A549 (cell line): ENCODE measurements around the gene ACVRL1. TPM values are rescaled to one million over a fixed set of nuclear protein-coding genes. Genes with fewer than 3 reads are reported as not detected.

Experiments
- ATAC-seq, 2 experiments: fragments of 200-7000 bp in 1 of 2; fragments of >200 bp in 1 of 2; cut with Nextera tagmentation in 1 of 2; cut with Tn5 transposase in 1 of 2; 3 replicates each; pipeline versions ENCODE4 v1.8.0 to v1.9.1; 2018 to 2020; ENCODE audit warnings: mild to moderate bottlenecking in 1 of 2, moderate library complexity in 1 of 2
- CTCF ChIA-PET: fragments of 300-600 bp; sonication (Branson Sonifier 250); formaldehyde crosslinking; extraction: SDS; loops from one replicate; lab custom pipeline; 2021; ENCODE audit warnings: antibody characterized with exemption, inconsistent platforms; lab: Yijun Ruan, JAX
- POLR2A ChIA-PET: fragments of 350-600 bp; formaldehyde crosslinking; extraction: SDS; loops from one replicate; lab custom pipeline; 2021; ENCODE audit warnings: antibody characterized with exemption, inconsistent platforms; lab: Yijun Ruan, JAX
- DNase-seq, 2 experiments: peaks; one replicate each; pipeline versions ENCODE4 v3.0.0 to v3.0.0-alpha.2; 2011 to 2016; ENCODE audit warnings: low read depth in 1 of 2, low spot score in 1 of 2
- FAIRE-seq: peaks from 2 replicates; lab custom pipeline; 2011; peaks lifted over from hg19 to GRCh38; lab: Jason Lieb, UNC
- H3K27ac ChIP-seq, 2 experiments: fragments of >200 bp; sonication (Bioruptor Twin); formaldehyde crosslinking; 3 replicates each; pipeline ENCODE4 v1.5.1; 2016 to 2017
- H3K4me1 ChIP-seq: fragments of >200 bp; sonication (Bioruptor Twin); formaldehyde crosslinking; 3 replicates; pipeline ENCODE4 v1.6.1; 2016
- H3K4me2 ChIP-seq: fragments of >200 bp; sonication (Bioruptor Twin); formaldehyde crosslinking; 3 replicates; pipeline ENCODE4 v1.6.1; 2016
- H3K4me3 ChIP-seq: fragments of >200 bp; sonication (Bioruptor Twin); formaldehyde crosslinking; 3 replicates; pipeline ENCODE4 v1.5.1; 2016
- H3K9me3 ChIP-seq: fragments of >200 bp; sonication (Bioruptor Twin); formaldehyde crosslinking; 3 replicates; pipeline ENCODE4 v1.6.1; 2016
- BHLHE40 ChIP-seq: IDR thresholded peaks from 2 replicates; pipeline ENCODE4 v1.6.1; 2012; ENCODE audit warnings: low read depth, low read length, inconsistent platforms
- CBX2 ChIP-seq: fragments of 200-600 bp; sonication (generic); IDR thresholded peaks from 2 replicates; pipeline ENCODE4 v1.6.1; 2016; ENCODE audit warnings: low read depth, mild to moderate bottlenecking, borderline replicate concordance
- CHD4 ChIP-seq: fragments of 200-600 bp; sonication (generic); IDR thresholded peaks from 2 replicates; pipeline ENCODE4 v1.6.1; 2016; ENCODE audit warnings: antibody characterized with exemption, mild to moderate bottlenecking, borderline replicate concordance
- CTCF ChIP-seq: fragments of >200 bp; sonication (Bioruptor Twin); formaldehyde crosslinking; IDR thresholded peaks from 3 replicates; pipeline ENCODE4 v1.5.1; 2016
- FOSL2 ChIP-seq, 2 experiments: fragments of 450-650 bp in 1 of 2; fragments of >200 bp in 1 of 2; sonication (Bioruptor Twin) in 1 of 2; formaldehyde crosslinking; IDR thresholded peaks; 2 replicates each; pipeline versions ENCODE4 v1.5.0 to v1.6.1; 2016 to 2020; ENCODE audit warnings: mild to moderate bottlenecking in 1 of 2, moderate library complexity in 1 of 2
- FOXS1 ChIP-seq: fragments of 250-450 bp; sonication (Bioruptor Pico); IDR thresholded peaks from 2 replicates; pipeline ENCODE4 v1.5.0; 2020; ENCODE audit warnings: mild to moderate bottlenecking, moderate library complexity
- GATA3 ChIP-seq: IDR thresholded peaks from 2 replicates; pipeline ENCODE4 v1.6.1; 2012; ENCODE audit warnings: borderline replicate concordance
- HES2 ChIP-seq: fragments of >200 bp; sonication (Bioruptor Twin); formaldehyde crosslinking; IDR thresholded peaks from 2 replicates; pipeline ENCODE4 v1.6.1; 2016
- HOXB13 ChIP-seq: fragments of 250-450 bp; sonication (Bioruptor Pico); IDR thresholded peaks from 2 replicates; pipeline ENCODE4 v1.5.0; 2020; ENCODE audit warnings: low read depth, mild to moderate bottlenecking, moderate library complexity
- MAX ChIP-seq: IDR thresholded peaks from 2 replicates; pipeline ENCODE4 v1.6.1; 2012
- MYC ChIP-seq: IDR thresholded peaks from 2 replicates; pipeline ENCODE4 v1.6.1; 2012; ENCODE audit warnings: mild to moderate bottlenecking, inconsistent platforms, low read length, improper control_type of control experiment, borderline replicate concordance
- NFE2L2 ChIP-seq: fragments of 150-350 bp; conservative IDR thresholded peaks from 2 replicates; pipeline ENCODE4 v1.6.1; 2014; ENCODE audit warnings: low read length
- PHF8 ChIP-seq: fragments of 200-600 bp; sonication (generic); IDR thresholded peaks from 2 replicates; pipeline ENCODE4 v1.6.1; 2016; ENCODE audit warnings: low read depth, mild to moderate bottlenecking, antibody characterized with exemption, moderate library complexity, borderline replicate concordance
- RAD21 ChIP-seq, 2 experiments: fragments of >200 bp in 1 of 2; sonication (Bioruptor Twin) in 1 of 2; formaldehyde crosslinking in 1 of 2; IDR thresholded peaks in 1 of 2; conservative IDR thresholded peaks in 1 of 2; 2 replicates in 1 of 2; 3 replicates in 1 of 2; pipeline ENCODE4 v1.6.1; 2012 to 2018; ENCODE audit warnings: inconsistent platforms in 1 of 2
- RARB ChIP-seq: fragments of 250-450 bp; sonication (Bioruptor Pico); IDR thresholded peaks from 2 replicates; pipeline ENCODE4 v1.8.0; 2021; ENCODE audit warnings: mild to moderate bottlenecking, moderate library complexity
- SMC3 ChIP-seq: fragments of >200 bp; sonication (Bioruptor Twin); formaldehyde crosslinking; IDR thresholded peaks from 3 replicates; pipeline ENCODE4 v1.6.1; 2018; ENCODE audit warnings: inconsistent platforms
- SREBF2 ChIP-seq: fragments of 450-650 bp; IDR thresholded peaks from 2 replicates; pipeline ENCODE4 v1.6.1; 2014; ENCODE audit warnings: mild to moderate bottlenecking, moderate library complexity
- ZNF302 ChIP-seq: fragments of 250-450 bp; sonication (Bioruptor Pico); IDR thresholded peaks from 2 replicates; pipeline ENCODE4 v1.9.0; 2021; ENCODE audit warnings: inconsistent platforms, mild to moderate bottlenecking, moderate library complexity
- ZSCAN20 ChIP-seq: fragments of 250-450 bp; sonication (Bioruptor Pico); IDR thresholded peaks from 2 replicates; pipeline ENCODE4 v1.8.0; 2022; ENCODE audit warnings: mild to moderate bottlenecking, moderate library complexity
- WGBS: methylation state at CpG from one replicate; pipeline ENCODE4 v1.1.6; 2017; ENCODE audit errors: missing lambda C conversion rate; 5-methylcytosine and 5-hydroxymethylcytosine counted together
- polyA plus RNA-seq, 4 experiments: library from polyadenylated mRNA; depleted of rRNA in 3 of 4; stranded (reverse); fragments of >200 nt; fragmentation: RNase III in 1 of 4; extraction: RNeasy Plus Mini Kit Qiagen cat#74134 plus additional on column Dnase treatment in 1 of 4; gene quantifications; 2 replicates in 3 of 4; 3 replicates in 1 of 4; pipeline ENCODE4 v1.2.3, GENCODE V29; 2011 to 2017

ACVRL1 gene
- polyA plus RNA-seq, 2 of the 4 experiments (the other 2 are of a cell fraction): 0.03 TPM; not detected in 1

- WGBS: 64% methylated on average over 2 of the region's 2 CpGs
- Histone ChIP-seq H3K4me3 (no peak overlapping the region), H3K27ac (no peak overlapping the region), H3K9me3 (no peaks in the 10 kb centered on the region), H3K4me2 (no peak overlapping the region)
- FAIRE-seq (no peak), DNase-seq (no peak)
- CTCF ChIA-PET: interaction anchor here (1.1 to 5.2 kb wide), 19 partner anchors 8 to 501 kb away, joined by 3 to 69 read pairs (median 8); partner anchors contain the start of genes ACVRL1 and ANKRD33
- no peak for TF ChIP-seq FOXS1 (CRISPR knock-in tag)
- no peak for TF ChIP-seq CHD4
- no peak for TF ChIP-seq FOSL2 (IDR thresholded peaks at IDR 0.05)
- TF ChIP-seq FOSL2 (CRISPR knock-in tag; IDR thresholded peaks at IDR 0.05): no peak
- no peak for TF ChIP-seq SREBF2
- TF ChIP-seq GATA3: no peak
- TF ChIP-seq ZNF302: no peak
- TF ChIP-seq, all 56 proteins: peak for 0
- ATAC-seq: no peak
- H3K4me1 ChIP-seq: peaks cover 7% of the 10 kb centered on the region; the same call in 2 of the 3 replicates
- POLR2A ChIA-PET: no interaction called here
Measured at GRCh38 chr12:51922146-51922545, 14.8 kb downstream of the ACVRL1 start.

GRCh38 chr12:51922762-51923505 is 15.6 kb downstream of the ACVRL1 start:
- H3K9me3 ChIP-seq: no peaks in the 10 kb centered on the region
- POLR2A ChIA-PET: no interaction called here
- no peak overlapping the region for H3K4me3 ChIP-seq
- WGBS: 60% methylated on average over 16 of the region's 16 CpGs
- H3K27ac ChIP-seq: peak overlapping the region in 1 of 2 experiments; percentile 58; a peak in 1 of 6 replicates
- CTCF ChIA-PET: interaction anchor here (0.8 to 5.2 kb wide), 31 partner anchors 9 to 582 kb away, joined by 3 to 69 read pairs (median 6); partner anchors contain the start of genes ACVRL1 and ANKRD33
- peak overlapping the region; percentile 58 for H3K4me2 ChIP-seq
- ATAC-seq: peak; percentile 7 to 20; a peak in 3 of 6 replicates
- peak in 1 of 2 experiments; percentile 22 for DNase-seq
- H3K4me1 ChIP-seq: peaks cover 7% of the 10 kb centered on the region; the same call in 2 of the 3 replicates
- TF ChIP-seq CHD4: no peak
- no peak for TF ChIP-seq HES2
- no peak for TF ChIP-seq SMC3
- TF ChIP-seq ZSCAN20: no peak
- TF ChIP-seq PHF8: no peak
- TF ChIP-seq BHLHE40: no peak
- no peak for FAIRE-seq

- ChIA-PET CTCF (interaction anchor here (0.8 to 5.2 kb wide), 36 partner anchors 10 to 583 kb away, joined by 3 to 69 read pairs (median 5); partner anchors contain the start of genes ACVRL1 and ANKRD33), POLR2A (no interaction called here)
- DNase-seq (peak in 1 of 2 experiments; percentile 49), FAIRE-seq (no peak), ATAC-seq (peak; percentile 75 to 93; a peak in 4 of 6 replicates)
- peak; percentile 80 for TF ChIP-seq CTCF
- TF ChIP-seq MAX: no peak
- TF ChIP-seq HOXB13 (CRISPR knock-in tag): no peak
- TF ChIP-seq MYC: no peak
- TF ChIP-seq RARB (CRISPR knock-in tag): no peak
- no peak for TF ChIP-seq CBX2
- no peak for TF ChIP-seq NFE2L2
- peak; percentile 55 for TF ChIP-seq SMC3
- peak; percentile 31 to 34; a peak in 3 of 5 replicates for TF ChIP-seq RAD21 (conservative IDR thresholded peaks at IDR 0.05 in 1 of 2, IDR thresholded peaks at IDR 0.05 in 1 of 2)
- H3K4me1 ChIP-seq: peaks cover 7% of the 10 kb centered on the region; the same call in 2 of the 3 replicates
- H3K9me3 ChIP-seq: no peaks in the 10 kb centered on the region
- no peak overlapping the region for H3K4me3 ChIP-seq
- H3K27ac ChIP-seq: peak overlapping the region in 1 of 2 experiments; percentile 58; a peak in 2 of 6 replicates
- WGBS: 29% methylated on average over 31 of the region's 31 CpGs
- peak overlapping the region; percentile 58 for H3K4me2 ChIP-seq
Measured at GRCh38 chr12:51923506-51924365, 16.4 kb downstream of the ACVRL1 start.
